Measurements from ENCODE around the gene CHRNB2.

DNA sequence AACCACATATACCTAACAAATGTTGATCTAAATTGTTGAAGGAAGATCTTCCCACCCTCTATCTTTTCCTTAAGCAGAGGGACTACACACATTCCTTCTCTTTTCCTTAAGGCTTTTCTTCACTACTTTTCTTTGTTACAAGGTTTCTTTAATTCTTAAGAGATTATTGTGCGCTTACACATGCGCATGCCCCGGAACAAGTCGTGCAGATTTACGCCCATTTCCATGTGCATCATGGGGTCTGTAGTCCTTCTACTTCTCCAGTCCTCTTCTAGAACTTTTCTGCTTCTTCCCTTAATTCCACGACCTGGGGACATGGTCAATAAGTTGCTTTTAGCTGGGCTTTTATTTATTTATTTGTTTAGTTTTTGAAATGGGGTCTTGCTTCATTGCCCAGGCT, 1.7 kb upstream of the CHRNB2 start:
- TF ChIP-seq POLR2A (IDR thresholded peaks at IDR 0.05) = no peak
- TF ChIP-seq, protein P1, sequence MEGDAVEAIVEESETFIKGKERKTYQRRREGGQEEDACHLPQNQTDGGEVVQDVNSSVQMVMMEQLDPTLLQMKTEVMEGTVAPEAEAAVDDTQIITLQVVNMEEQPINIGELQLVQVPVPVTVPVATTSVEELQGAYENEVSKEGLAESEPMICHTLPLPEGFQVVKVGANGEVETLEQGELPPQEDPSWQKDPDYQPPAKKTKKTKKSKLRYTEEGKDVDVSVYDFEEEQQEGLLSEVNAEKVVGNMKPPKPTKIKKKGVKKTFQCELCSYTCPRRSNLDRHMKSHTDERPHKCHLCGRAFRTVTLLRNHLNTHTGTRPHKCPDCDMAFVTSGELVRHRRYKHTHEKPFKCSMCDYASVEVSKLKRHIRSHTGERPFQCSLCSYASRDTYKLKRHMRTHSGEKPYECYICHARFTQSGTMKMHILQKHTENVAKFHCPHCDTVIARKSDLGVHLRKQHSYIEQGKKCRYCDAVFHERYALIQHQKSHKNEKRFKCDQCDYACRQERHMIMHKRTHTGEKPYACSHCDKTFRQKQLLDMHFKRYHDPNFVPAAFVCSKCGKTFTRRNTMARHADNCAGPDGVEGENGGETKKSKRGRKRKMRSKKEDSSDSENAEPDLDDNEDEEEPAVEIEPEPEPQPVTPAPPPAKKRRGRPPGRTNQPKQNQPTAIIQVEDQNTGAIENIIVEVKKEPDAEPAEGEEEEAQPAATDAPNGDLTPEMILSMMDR (IDR thresholded peaks at IDR 0.05) = no peak
